ENCODE data around the gene HECTD3.

The HECTD3 gene

GRCh38 chr1:45014321-45015028, 3.4 kb upstream of the HECTD3 start:
- no peak overlapping the region for H3K4me3 ChIP-seq (ENCODE audit: low read length)
- peak; percentile 85 for DNase-seq (ENCODE audit: low read depth)
- peak; percentile 96 for TF ChIP-seq CTCF (conservative IDR thresholded peaks at IDR 0.05; ENCODE audit: low read length)

DNA sequence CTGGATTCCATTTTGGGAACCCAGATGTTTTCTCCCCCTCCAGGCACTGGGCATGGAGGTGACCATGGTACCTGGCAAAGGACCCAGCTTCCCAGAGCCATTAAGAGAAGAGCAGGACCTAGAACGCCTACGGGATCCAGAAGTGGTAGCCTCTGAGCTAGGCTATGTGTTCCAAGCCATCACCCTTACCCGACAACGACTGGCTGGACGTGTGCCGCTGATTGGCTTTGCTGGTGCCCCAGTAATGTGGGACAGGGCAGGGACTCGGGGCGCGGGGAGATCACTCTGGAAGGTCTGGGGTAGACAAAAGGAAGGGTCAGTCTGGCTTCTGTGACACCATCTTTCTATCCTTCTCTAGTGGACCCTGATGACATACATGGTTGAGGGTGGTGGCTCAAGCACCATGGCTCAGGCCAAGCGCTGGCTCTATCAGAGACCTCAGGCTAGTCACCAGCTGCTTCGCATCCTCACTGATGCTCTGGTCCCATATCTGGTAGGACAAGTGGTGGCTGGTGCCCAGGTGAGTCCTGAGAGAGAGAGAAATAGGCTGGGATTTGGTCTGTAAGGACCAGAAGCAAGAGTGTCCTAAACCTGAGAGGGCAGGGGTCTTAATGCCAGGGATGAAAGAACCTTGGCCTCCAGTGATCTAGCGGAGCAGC, 2.6 kb upstream of the HECTD3 start:
- no peak for DNase-seq (ENCODE audit: low read depth)
- TF ChIP-seq CTCF (conservative IDR thresholded peaks at IDR 0.05; ENCODE audit: low read length): no peak
- H3K4me3 ChIP-seq (ENCODE audit: low read length): peak overlapping the region; percentile 86

DNA sequence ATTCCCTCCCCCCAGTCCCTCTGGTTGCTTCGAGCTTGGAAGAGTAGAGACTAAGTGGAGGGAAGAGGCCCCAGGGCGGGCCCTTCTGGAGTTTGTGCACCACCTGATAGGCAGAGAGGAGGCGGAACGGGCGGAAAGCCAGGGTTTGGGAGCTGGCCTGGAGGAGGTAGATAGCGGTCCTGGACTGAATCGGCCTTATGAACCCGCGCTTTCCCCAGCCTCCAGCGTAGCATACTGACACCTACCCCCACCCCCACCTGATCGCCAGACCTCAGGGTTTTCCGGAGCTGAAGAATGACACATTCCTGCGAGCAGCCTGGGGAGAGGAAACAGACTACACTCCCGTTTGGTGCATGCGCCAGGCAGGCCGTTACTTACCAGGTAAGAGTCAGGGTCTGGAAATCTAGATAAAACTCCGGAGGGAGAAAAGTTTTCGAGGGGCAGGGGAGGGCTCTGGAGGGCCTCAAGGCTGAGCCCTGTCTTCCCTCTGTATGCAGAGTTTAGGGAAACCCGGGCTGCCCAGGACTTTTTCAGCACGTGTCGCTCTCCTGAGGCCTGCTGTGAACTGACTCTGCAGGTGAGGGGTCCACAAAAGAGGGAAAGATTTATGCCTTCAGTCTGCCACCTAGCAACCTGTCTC, 1.6 kb upstream of the HECTD3 start:
- no peak for TF ChIP-seq CTCF (conservative IDR thresholded peaks at IDR 0.05; ENCODE audit: low read length)
- DNase-seq (ENCODE audit: low read depth): peak; percentile 65
- peak overlapping the region; percentile 86 for H3K4me3 ChIP-seq (ENCODE audit: low read length)

GRCh38 chr1:45011837-45012638, 914 bp upstream of the HECTD3 start, which contains the start of gene UROD:
Gene UROD, plus strand, starts transcription at chr1:45012254. Its CDS starts 12 bp downstream, at chr1:45012266.
- peak within 1 kb of the TSS; percentile 93 for H3K4me3 ChIP-seq (ENCODE audit: low read length)
- peak; percentile 95 for DNase-seq (ENCODE audit: low read depth)
- TF ChIP-seq CTCF (conservative IDR thresholded peaks at IDR 0.05; ENCODE audit: low read length): no peak

- TF ChIP-seq CTCF (conservative IDR thresholded peaks at IDR 0.05; ENCODE audit: low read length): no peak
- H3K4me3 ChIP-seq (ENCODE audit: low read length): peak overlapping the region; percentile 93
- no peak for DNase-seq (ENCODE audit: low read depth)
These were observed 919 bp downstream of the HECTD3 start for GRCh38 chr1:45009956-45010854.

GRCh38 chr1:45009296-45009865, 1.7 kb downstream of the HECTD3 start:
- peak overlapping the region; percentile 93 for H3K4me3 ChIP-seq (ENCODE audit: low read length)

More at GRCh38 chr1:45009296-45009865, 1.7 kb downstream of the HECTD3 start:
- no peak for TF ChIP-seq CTCF (conservative IDR thresholded peaks at IDR 0.05; ENCODE audit: low read length)
- DNase-seq (ENCODE audit: low read depth): no peak

All from AG10803 (cell line).